K562 (cell line): ENCODE measurements around the gene ATF1. TPM values are rescaled to one million over a fixed set of nuclear protein-coding genes. Genes with fewer than 3 reads are reported as not detected.

Source experiments
- CC2D1A ChIP-seq: fragments of 450-650 bp; IDR thresholded peaks from 2 replicates; pipeline ENCODE4 v1.6.1; 2017; ENCODE audit warnings: mild to moderate bottlenecking
- EP400 ChIP-seq: fragments of 450-650 bp; IDR thresholded peaks from 2 replicates; pipeline ENCODE4 v1.6.1; 2017; ENCODE audit warnings: antibody characterized with exemption, mild to moderate bottlenecking, moderate library complexity
- HNRNPK ChIP-seq: fragments of 200-400 bp; formaldehyde crosslinking; IDR thresholded peaks from one replicate; pipeline ENCODE4 v1.6.1; 2018; ENCODE audit warnings: mild to moderate bottlenecking, low read depth, low read length; ENCODE audit not compliant: poor library complexity, severe bottlenecking
- JUND ChIP-seq, 2 experiments: IDR thresholded peaks; 2 replicates in 1 of 2; 3 replicates in 1 of 2; pipeline ENCODE4 v1.6.1; 2011; ENCODE audit warnings: borderline replicate concordance in 2 of 2, low read depth in 2 of 2, low read length in 2 of 2, improper control_type of control experiment in 1 of 2, missing biosample characterization in 1 of 2, missing genetic modification characterization in 1 of 2, missing genetic modification reagents in 1 of 2
- L3MBTL2 ChIP-seq: fragments of 450-650 bp; IDR thresholded peaks from 2 replicates; pipeline ENCODE4 v1.6.1; 2016; ENCODE audit warnings: mild to moderate bottlenecking, moderate library complexity
- PHF21A ChIP-seq: fragments of 450-650 bp; IDR thresholded peaks from 2 replicates; pipeline ENCODE4 v1.6.1; 2017; ENCODE audit warnings: low read depth, borderline replicate concordance
- SMARCA4 ChIP-seq: fragments of 450-650 bp; IDR thresholded peaks from 2 replicates; pipeline ENCODE4 v1.6.1; 2016
- ZNF384 ChIP-seq: IDR thresholded peaks from 2 replicates; pipeline ENCODE4 v1.6.1; 2012; ENCODE audit warnings: low read depth, low read length, improper control_type of control experiment
- ZNF75A ChIP-seq: fragments of 450-650 bp; formaldehyde crosslinking; IDR thresholded peaks from 2 replicates; pipeline ENCODE4 v1.4.0; 2020; ENCODE audit warnings: mild to moderate bottlenecking
- polyA plus RNA-seq, 8 experiments: library from polyadenylated mRNA; depleted of rRNA in 4 of 8; stranded (reverse) in 5 of 8; unstranded in 3 of 8; fragments of >200 nt; fragmentation: Nextera tagmentation in 2 of 8; fragmentation: Illumina TruSeq in 1 of 8; extraction: Ambion mirVana in 2 of 8; extraction: Trizol in 1 of 8; gene quantifications; 2 replicates each; pipeline versions ENCODE4 v1.2.1 to v1.2.3, GENCODE V29; 2011 to 2014; ENCODE audit warnings: inconsistent platforms in 1 of 8, missing spikeins in 1 of 8
- total RNA-seq, 7 experiments: library from RNA; depleted of rRNA in 6 of 7; stranded (reverse); fragments of >200 nt in 6 of 7; fragmentation: Illumina TruSeq in 2 of 7; extraction: Trizol in 2 of 7; gene quantifications; 2 replicates each; pipeline versions ENCODE4 v1.2.1 to v1.2.3, GENCODE V29; 2011 to 2021; ENCODE audit warnings: low replicate concordance in 1 of 7
- TF ChIP-seq, protein P1 (sequence below), 2 experiments: fragments of 450-650 bp in 1 of 2; sonication (generic) in 1 of 2; formaldehyde crosslinking in 1 of 2; IDR thresholded peaks; 2 replicates each; pipeline versions ENCODE4 v1.7.1 to v1.9.0; 2016 to 2022; ENCODE audit warnings: inconsistent platforms in 1 of 2, mild to moderate bottlenecking in 1 of 2, missing genetic modification reagents in 1 of 2

Gene ATF1
- total and polyA plus RNA-seq, 9 of the 15 experiments (the other 6 are each of a cell fraction or from before 2014, with no cell fraction given): 19.8 to 83.5 (median 51.4) TPM

DNA sequence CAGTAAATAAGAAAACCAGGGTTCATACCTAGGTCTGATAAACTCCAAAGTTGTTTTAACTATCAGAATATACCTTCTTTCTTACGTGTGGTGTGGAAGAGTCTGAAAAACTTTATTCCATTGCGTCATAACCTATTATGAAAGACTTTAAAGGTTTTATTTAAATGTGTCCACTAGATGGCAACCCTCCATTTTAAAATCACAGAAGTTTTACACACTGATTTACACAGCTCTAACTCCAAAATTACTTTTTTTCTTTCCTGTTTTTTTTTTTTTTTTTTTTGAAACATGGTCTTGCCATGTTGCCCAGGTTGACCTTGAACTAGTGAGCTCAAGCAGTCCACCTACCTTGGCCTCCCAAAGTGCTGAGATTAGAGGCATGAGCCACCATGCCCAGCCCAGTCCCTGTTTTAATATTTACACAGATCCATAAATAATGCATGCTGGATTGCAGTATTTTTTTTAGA is 61.5 kb downstream of the ATF1 start (continued):
- TF ChIP-seq, protein P1, sequence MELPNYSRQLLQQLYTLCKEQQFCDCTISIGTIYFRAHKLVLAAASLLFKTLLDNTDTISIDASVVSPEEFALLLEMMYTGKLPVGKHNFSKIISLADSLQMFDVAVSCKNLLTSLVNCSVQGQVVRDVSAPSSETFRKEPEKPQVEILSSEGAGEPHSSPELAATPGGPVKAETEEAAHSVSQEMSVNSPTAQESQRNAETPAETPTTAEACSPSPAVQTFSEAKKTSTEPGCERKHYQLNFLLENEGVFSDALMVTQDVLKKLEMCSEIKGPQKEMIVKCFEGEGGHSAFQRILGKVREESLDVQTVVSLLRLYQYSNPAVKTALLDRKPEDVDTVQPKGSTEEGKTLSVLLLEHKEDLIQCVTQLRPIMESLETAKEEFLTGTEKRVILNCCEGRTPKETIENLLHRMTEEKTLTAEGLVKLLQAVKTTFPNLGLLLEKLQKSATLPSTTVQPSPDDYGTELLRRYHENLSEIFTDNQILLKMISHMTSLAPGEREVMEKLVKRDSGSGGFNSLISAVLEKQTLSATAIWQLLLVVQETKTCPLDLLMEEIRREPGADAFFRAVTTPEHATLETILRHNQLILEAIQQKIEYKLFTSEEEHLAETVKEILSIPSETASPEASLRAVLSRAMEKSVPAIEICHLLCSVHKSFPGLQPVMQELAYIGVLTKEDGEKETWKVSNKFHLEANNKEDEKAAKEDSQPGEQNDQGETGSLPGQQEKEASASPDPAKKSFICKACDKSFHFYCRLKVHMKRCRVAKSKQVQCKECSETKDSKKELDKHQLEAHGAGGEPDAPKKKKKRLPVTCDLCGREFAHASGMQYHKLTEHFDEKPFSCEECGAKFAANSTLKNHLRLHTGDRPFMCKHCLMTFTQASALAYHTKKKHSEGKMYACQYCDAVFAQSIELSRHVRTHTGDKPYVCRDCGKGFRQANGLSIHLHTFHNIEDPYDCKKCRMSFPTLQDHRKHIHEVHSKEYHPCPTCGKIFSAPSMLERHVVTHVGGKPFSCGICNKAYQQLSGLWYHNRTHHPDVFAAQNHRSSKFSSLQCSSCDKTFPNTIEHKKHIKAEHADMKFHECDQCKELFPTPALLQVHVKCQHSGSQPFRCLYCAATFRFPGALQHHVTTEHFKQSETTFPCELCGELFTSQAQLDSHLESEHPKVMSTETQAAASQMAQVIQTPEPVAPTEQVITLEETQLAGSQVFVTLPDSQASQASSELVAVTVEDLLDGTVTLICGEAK (IDR thresholded peaks at IDR 0.05): peak; percentile 43; the same call in 1 of the 2 replicates
- TF ChIP-seq, protein P1 (CRISPR knock-in tag; IDR thresholded peaks at IDR 0.05): no peak
- TF ChIP-seq SMARCA4 (0 out of 2 replicates have a peak, but pooled peaks have one; percentile 18), ZNF384 (peak; percentile 72), L3MBTL2 (0 out of 2 replicates have a peak, but pooled peaks have one; percentile 16), EP400 (peak; percentile 43), CC2D1A (0 out of 2 replicates have a peak, but pooled peaks have one; percentile 26), HNRNPK (no peak), PHF21A (no peak), JUND (IDR thresholded peaks at IDR 0.05; ENCODE audit: borderline replicate concordance, low read depth, low read length) (peak; percentile 48; the same call in 1 of the 2 replicates), JUND (tag; IDR thresholded peaks at IDR 0.05; ENCODE audit: borderline replicate concordance, low read depth, low read length) (peak; percentile 47; the same call in 1 of the 3 replicates), ZNF75A (CRISPR knock-in tag) (0 out of 2 replicates have a peak, but pooled peaks have one; percentile 30)
